HG02678 (cell line): Measurements from ENCODE around the gene GNAQ.

Experiments used
- ATAC-seq: cut with Tn5 transposase; IDR thresholded peaks from one replicate; pipeline ENCODE4 v1.9.1; 2021; ENCODE audit warnings: mild to moderate bottlenecking, moderate library complexity; ENCODE audit not compliant: unreplicated experiment

GNAQ gene

DNA sequence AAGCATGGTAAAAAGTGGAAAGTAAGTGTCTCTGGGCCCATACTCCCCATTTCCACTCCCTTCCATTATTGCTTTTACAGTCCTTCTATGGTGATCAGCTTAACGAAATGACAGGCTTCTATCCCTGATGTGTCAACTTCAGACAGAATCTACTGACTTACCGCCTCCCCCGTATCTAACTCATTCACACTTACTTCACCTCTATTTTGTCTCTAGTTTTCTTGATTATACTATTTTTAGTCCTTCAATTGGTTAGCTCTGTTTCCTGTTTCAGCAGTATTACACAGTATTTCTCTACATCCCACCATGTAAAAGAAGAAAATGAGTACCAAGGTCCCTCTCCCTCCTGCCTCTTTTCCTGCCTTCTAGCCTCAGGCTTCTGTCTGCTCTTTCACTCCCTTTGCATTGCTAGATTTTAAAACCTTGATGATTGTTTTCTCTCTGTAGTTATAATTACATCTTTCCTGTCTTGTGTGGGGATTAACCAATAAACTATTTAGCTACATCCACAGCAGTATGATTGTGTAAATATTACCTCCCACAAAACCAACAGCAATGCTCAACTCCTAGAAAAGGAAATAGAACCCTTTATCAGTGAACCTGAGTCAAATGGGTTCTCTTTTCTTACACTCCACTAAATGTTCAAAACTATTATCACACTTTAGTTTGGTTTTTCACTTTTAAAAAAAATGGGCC is 53.4 kb downstream of the GNAQ start:
- ATAC-seq, result no peak

DNA sequence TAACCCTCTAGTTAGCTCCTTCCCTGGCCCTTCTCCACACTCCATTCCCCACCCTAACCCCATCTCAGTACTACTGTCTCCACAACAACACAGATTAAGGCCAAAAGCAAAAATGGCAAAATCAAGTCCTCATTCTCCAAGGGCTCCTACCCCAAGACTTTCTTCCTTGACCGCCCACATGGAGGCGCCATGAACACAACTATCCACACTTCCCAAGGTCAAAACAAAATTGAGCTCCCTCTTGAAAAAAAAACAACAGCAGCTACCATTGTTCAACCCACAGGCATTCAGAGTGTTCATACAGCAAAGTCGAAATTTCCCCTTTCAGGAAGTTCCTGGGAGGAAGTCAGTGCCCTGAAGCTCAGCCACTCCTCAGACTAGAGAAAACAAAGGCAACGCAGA is 54.4 kb downstream of the GNAQ start:
- ATAC-seq, result no peak

DNA sequence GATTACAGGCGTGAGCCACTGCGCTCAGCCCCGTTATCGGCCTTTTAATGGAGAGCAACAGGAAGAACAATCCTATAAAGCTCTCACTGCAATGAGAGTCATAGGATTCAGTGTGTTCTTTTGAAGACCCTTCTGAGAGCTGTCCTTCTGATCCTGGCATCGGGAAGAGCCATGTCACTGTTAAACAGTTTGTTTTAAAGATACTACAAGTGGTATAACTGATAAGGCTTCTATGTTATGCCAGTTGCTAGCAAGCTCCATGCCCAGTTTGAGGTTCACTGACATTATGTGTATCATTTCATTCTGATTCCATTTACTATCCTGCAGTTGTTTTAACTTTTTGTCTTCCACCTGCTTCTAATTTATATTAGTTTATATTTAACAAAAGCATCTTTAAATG is 55.8 kb downstream of the GNAQ start:
- ATAC-seq, result no peak

DNA sequence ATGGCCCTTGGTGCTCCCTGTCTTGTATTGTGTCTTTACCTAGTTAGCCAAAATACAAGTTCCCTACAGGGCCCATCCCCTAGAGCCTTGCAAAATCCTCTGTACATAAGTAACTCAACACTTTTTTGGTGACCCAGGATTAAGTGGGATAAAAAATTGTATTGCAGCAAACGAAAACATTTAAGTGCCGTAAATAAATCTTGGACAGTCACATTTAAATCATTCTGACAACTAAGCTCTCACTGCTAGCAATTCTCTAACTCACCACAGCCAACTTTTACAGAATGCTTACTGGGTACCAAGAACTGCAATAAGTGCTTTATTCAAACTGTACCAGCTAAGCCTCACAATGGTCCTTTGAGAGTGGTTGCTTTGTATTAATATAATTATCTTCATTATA is 56.6 kb downstream of the GNAQ start:
- no peak for ATAC-seq

DNA sequence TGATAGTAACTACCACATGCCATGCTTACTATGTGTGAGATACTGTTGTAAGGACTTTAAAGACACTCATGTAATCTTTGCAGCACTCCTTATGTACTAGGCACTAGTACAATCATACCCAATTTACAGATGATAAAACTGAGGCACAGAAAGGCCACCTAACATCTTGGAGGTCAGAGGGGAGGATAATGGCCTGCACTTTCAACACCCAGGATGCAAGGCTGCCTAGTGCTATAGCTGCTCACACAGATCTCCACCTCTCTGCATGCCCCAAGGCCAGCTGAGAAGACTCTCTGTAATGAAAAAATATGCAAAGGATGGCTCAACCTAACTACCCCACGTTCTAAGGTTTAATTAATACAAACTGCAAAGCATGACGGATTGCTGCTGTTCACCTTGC is 57.2 kb downstream of the GNAQ start:
- ATAC-seq, result no peak

DNA sequence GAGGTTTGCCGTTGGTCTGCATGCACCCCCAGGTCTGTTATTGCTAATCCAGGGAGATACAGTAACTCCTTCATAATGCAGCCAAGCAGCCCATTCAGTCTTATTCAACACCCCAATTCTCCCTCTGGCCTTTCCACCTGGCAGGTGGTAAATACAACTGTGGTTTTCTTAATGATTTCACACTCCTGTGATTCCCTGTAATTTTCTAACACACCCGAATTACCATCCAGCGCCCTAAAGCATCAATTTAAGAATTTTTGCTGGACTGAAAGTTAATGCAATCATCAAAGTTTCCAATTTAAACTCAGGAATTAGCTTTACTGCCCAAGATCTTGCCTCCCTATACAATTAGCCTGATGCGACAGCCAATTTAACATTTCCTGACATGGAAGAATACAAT is 62.5 kb downstream of the GNAQ start:
- ATAC-seq, result no peak

DNA sequence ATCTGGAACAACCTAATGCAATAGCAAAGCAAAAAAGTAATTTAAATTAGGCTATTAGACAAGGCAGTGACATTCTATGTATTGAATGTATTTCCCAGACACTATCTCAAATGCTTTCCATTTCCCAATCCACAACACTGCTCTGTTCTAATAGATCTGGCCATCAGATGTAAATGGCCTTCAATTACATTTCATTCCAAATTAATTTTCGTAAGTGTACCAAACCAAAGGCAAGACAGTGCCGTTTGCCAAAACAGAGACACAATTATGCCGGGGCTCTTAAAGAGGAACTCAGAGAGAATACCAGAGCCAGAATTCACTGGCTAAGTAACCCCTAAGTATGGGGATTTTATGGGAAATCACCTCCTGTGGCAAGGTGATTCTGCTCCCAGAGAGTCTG is 63.1 kb downstream of the GNAQ start:
- no peak for ATAC-seq

DNA sequence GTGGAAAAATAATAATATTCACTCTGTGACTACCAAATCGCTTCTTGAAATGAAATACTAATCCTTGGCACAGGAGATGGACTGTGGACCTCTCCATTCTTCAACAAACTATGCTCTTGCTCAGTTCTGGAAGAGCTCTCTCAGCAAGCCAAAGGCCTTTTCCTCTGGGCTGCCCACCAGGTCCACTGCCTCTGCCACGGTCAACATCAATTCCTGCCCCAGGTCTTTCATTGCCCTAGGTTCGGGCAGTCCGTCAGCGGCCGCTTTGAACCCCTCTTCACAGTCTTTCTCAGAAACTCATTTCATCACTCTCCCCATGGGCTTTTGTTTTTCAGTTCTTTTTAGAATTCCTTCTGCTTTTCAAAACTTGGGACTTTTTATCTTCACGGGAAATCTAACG is 64.9 kb downstream of the GNAQ start:
- ATAC-seq, result no peak

DNA sequence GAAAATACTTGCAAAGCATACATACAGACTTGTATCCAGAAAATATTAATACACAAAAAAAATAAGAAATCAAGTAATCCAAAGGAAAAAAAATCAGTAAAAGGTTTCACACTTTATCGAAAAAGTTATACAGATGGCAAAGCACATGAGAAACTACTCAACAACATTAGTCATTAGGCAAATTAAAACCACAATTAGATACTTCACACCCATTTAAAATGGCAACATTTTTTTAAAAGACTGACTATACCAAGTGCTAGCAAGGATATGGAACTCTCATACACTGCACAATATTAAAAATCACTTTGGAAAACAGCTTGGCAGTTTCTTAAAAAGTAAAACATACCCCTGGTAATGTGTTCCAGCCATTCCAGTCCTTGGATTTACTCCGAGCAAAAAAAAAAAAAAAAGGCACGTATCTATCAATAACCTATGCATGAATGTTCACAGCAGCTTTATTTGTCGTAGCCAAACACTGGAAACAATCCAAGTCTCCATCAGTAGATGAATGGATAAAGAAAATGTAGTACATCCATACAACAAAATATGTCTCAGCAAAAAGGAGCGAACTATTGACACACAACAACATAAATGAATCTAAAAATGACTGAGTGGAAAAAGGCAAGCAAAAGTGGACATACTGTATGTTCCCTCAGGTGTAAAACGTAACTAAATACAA is 66.0 kb downstream of the GNAQ start:
- no peak for ATAC-seq

DNA sequence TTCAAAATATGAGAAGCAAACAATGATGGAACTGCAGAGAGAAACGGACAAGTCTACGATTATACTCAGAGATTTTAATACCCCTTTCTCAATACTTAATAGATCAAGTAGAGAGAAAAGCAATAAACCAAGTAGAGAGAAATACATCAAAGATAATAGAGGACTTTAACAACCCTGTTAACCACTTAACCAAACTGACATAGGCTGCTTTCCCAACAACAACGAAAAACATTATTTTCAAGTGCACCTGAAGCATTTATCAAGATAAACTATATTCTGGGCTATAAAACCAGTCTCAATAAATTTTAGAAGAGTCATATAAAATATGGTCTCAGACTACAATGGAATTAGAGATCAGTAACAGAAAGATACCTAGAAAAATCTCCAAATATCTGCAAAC is 67.4 kb downstream of the GNAQ start:
- ATAC-seq, result no peak

DNA sequence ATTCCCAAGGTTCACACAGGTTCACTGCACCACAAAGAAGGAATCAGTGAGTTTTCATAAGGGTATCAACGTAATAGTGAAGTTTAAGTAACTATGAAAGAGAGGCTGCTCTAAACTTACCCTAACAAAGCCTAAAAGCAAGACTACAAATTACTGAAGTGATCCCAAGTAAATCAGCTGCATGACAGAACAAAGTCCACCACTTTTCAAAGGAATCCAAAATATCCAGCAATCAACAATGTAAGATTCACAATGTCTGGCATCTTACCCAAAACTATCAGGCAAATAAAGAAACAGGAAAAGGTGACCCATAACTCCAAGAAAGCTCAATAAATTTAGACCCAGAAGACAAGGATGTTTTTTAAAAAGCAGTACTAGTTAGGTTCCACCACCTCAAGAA is 70.1 kb downstream of the GNAQ start:
- no peak for ATAC-seq

DNA sequence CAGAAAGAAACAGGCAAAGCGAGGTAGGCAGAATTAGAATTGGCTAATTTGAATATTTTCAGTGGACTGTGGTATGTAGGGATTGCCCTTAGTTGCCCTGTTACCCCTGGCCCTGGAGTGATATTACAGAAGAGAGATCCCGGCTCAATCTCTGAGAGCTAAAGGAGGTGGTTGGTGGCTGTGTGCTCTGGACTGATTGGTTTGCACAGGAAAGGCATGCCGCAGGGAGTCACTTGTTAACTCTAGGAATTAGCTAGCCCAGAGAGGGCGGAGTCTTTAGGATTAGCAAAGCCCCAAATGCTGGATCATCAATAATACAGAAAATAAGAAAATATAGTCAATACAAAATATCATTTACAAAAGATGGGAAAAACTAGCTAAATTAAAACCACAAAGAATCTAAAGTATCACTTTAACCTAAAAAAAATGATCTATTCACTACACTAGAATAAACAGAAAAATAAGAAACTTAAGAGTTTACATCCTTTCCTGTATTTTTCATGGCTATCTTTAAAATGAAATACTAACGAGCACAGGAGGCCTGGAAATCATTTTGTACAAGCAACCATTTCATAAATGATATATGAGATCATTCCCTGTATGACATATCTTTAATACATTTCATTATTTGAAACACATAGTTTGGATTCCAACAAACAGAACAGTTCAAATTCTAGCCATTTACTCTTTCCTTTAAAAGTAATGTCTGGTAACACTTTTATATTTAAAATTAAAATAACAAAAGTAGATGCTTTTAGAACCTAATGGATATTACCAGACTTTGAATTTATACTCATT is 71.1 kb downstream of the GNAQ start:
- no peak for ATAC-seq

DNA sequence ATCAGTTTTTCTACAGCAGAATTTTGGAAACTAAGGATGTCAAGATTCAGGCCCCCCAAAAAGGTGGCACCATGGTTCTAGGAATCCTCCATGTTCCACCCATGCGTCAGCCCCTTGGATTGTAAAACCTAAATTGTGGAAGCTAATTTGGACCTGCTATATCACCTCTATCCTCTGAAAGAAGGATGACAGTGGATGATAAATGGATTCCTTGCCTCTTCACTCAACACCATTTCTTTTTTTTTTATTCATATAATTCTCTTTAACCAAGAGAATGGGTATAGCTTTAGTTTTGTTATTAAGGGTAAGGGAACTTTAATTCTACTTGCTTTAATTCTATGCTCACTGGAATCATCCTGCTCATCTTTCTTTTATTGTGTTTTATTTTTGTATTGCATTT is 71.8 kb downstream of the GNAQ start:
- ATAC-seq, result no peak

DNA sequence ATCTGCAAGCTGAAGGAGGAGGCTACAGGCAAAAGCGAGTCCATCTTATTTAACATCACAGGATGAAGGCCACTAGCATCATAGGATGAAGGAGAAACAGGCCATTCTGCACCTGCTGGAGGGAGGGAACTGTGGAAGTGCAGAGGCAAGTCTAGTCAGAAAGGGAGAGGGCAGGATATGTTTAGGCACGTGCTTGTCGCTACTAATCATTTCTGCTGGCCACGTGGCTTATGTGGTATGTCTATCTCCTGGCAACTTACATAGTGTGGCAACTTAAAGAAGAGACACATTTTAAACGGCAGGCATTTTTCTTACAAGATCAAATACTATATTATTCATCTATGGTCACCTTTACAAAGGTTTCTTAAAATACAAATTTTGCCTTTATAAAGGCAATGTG is 74.0 kb downstream of the GNAQ start:
- ATAC-seq, result no peak

DNA sequence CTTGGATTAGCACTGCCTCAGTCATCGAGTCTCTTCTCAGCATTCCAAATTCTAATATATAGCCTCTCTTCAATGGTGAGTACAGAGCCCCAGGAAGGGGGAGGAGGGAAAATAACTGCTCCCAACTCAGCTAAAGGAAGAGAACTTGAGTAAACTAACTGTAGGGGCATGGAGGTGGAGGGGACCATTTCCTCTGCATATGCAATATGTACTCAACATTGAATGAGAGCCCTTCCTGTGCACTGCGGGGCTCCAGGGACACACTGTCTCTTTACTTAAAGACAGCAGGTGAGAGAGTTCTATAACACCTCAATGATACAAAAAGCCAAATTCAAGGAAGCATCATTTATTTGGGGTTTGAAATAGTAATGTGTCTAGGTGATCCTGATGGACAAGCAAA is 75.1 kb downstream of the GNAQ start:
- no peak for ATAC-seq

DNA sequence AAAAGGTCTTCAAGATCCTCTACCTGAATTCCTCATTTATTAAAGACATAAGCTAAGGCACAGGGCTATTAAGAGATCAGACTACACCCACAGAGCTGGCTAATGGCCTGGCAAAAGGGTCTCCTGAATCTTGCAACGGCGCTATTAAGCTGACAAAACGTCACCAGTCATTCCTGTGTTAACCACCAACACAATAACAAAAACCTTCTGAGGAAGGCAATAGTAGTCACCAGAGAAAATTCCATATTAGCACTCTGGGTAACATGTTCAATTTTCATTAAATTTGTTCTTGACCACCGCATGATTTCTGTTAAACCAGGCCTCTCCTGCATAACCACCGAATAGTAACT is 77.0 kb downstream of the GNAQ start:
- no peak for ATAC-seq

DNA sequence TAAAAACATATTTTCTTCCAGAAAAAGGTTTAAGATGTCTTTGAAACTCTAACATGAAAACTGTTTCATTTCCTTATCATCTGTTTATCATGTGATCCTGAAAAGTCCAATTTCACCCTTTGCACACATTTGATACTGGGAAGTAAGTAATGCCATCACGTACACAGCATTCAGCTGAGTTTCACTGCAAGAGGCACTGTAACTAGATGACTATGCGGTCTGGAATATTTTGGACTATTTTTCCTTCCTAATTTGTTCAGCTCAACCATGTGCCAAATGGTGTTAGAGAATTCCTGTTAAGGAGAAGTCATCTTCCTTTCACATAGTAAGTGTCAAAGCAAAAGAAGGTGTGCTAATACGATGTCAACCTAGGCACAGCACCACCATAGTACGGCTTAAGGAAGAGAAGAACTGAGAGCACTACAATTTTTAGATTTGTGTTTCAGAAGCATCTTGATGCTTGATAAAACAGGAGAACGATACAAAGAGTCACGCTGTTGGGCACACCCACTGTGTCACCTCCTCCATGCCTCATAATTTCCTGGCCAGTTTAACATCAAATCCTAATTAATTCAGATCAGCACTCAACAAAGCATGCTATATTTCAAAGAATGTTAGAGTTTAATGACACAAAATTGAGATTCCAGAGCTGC is 77.5 kb downstream of the GNAQ start:
- ATAC-seq, result no peak

DNA sequence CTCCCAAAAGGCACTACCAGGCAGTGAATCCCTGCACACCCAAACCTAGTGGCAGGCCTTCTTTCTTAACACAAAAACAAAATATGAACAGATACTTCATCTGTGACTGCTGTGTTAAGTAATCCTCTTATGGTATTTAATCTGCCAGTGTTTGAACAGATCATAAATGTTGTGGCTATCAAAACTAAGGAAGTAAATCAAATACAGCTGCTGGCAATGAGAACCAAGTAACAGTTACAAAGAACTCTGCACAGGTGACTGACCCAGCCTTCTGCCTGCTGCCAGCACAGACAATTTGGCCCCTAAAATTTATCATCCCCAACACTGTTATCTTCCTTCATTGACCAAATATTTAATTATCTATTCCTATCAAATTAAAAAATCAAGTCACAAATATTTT is 78.0 kb downstream of the GNAQ start:
- no peak for ATAC-seq

DNA sequence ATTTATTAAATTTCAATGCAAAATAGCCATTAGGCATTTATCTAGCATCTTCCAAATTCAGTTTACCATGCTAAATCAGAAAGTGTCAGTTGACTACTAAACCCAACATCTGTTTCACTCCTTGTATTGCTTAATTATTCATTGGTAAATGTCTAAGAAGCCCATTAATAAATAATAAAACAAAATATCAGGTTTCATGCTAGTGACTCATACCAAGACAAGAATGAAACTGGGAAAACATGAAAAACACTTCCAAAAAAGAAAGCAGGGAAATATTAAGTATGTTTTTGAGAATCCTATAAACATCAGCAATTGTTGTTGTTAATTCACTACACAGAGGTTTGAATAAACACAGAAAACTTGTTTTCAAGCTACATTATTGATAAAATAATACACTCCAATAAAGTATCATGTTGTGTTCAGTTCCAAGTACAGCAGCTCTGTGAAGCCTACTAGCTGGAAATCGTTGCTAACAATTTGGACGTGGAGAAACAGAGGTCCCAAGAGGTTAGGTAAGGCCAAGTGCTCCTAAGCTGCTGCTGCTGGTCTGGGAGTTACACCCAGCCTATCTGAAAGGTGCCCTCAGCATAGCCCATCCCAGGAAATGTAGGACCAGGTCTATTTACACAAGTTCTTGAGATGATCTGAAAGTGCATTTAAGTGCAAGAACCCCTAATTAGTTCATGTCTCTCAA is 78.8 kb downstream of the GNAQ start:
- ATAC-seq, result no peak

DNA sequence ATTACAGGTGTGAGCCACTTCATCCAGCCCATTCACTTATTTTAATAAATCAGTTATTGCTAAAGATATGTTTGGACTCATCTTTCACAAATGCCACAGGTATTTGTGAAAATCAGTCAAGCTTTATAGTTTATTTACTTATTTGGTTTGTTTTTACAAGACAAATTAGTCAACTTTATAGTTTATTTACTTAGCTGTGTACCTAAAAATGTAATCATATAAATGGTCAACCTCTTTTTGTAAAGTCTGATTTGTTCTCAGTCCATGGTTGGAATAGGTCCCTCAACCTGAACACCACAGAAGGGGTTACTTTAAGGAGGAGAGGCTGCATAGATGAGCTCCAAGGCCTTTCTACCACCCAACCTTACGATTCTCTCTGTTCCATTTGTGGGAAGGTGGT is 80.2 kb downstream of the GNAQ start:
- no peak for ATAC-seq

DNA sequence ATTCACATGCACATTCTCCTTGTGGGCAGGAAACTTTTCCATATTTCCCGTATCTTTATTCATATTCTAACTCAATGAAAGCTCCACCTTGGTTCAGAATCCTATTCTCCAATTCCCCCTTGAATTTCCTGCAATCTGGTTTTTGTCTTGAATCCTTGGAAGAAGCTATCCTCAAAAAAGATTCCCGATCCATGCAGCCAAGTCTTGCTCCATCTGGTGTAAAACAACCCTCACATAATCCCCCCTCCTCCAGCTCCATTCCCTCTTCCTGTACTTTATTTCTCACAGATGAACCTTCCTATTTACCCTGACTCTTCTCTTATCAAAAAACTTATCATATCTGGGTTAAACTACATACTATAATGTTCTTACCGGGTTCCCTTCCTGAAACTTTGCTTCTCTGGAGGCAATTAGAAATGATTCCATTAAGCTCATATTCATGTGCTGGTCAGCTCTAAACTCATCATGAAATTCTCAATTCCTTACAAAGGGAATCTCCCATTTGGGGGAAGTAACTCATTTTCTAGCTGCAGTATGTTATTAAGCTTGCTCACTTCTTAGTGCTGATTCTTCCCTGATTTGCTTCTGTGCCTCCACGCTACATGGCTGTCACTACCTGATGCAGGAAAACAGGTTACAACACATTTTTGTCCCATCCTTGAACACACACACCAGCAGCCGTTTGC is 81.7 kb downstream of the GNAQ start:
- ATAC-seq, result no peak
